Lower leg skin (tissue), 3 donors: ENCODE results near the gene PTBP3.

Experiments
- CTCF ChIP-seq, 3 donors: fragments of 450-650 bp; IDR thresholded peaks; one replicate each; pipeline ENCODE4 v1.5.1; 2016; ENCODE audit warnings: antibody characterized with exemption in 3 of 3, mild to moderate bottlenecking in 3 of 3, moderate library complexity in 2 of 3
- POLR2A ChIP-seq, 2 donors: fragments of 450-650 bp; IDR thresholded peaks; one replicate each; pipeline ENCODE4 v1.6.1; 2016 to 2017; ENCODE audit warnings: antibody characterized with exemption in 2 of 2, mild to moderate bottlenecking in 1 of 2, moderate library complexity in 1 of 2

DNA sequence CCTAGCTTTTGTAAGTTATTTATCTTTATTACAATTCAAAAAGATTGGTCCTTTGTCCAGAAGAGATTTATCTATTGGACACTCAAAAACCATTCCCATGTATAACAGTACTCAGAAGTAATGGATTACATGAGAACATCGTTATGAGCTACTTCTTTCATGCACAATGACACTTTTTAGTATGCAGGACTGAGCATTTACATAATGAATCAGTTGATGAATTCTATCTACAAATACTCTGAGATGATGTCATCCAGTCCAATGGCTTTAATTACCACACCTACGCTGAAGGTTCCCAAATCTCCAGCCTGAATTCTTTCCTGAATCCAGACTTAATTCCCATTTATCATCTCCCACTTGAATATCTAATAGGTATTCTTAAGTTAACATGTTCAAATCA lies 75.3 kb downstream of the PTBP3 start:
- no peak for TF ChIP-seq CTCF (IDR thresholded peaks at IDR 0.05)
- TF ChIP-seq POLR2A (IDR thresholded peaks at IDR 0.05): no peak
